ENCODE data around the gene NUP85.
"Not testable (repeated sequence)": the region's sequence is repeated elsewhere in the genome, so short reads cannot be mapped to it uniquely, and the experiment has no call there.

The NUP85 gene

GRCh38 chr17:75205037-75205792 lies at the start of gene NUP85:
NUP85 (plus strand) TSS chr17:75205679; CDS start chr17:75205762, 83 bp downstream.
- H3K9ac ChIP-seq (ENCODE audit: low read length), result peak within 1 kb of the TSS; percentile 99
- DNase-seq (ENCODE audit: low read depth), result peak; percentile 97
- no peaks in the 10 kb centered on the region for H3K9me3 ChIP-seq (ENCODE audit: control insufficient read depth, low read length)
- H3K4me3 ChIP-seq (ENCODE audit: low read length), result peak within 1 kb of the TSS; percentile 99
- no peaks in the 10 kb centered on the region for H3K27me3 ChIP-seq (replicated peaks; ENCODE audit: control insufficient read depth, insufficient read depth, low read length)
- peaks cover 18% of the 10 kb centered on the region for H3K36me3 ChIP-seq (ENCODE audit: control insufficient read depth, insufficient read depth, low read length, severe bottlenecking)
- H3K4me1 ChIP-seq (ENCODE audit: control insufficient read depth, insufficient read depth, low read length), result peaks cover 15% of the 10 kb centered on the region

- not testable (repeated sequence) for H3K9me3 ChIP-seq (ENCODE audit: control insufficient read depth, low read length); H3K27me3 ChIP-seq (replicated peaks; ENCODE audit: control insufficient read depth, insufficient read depth, low read length); DNase-seq (ENCODE audit: low read depth); H3K4me1 ChIP-seq (ENCODE audit: control insufficient read depth, insufficient read depth, low read length); H3K9ac ChIP-seq (ENCODE audit: low read length); H3K36me3 ChIP-seq (ENCODE audit: control insufficient read depth, insufficient read depth, low read length, severe bottlenecking); H3K4me3 ChIP-seq (ENCODE audit: low read length)
These were observed 47.0 kb upstream of the NUP85 start for GRCh38 chr17:75158480-75158879.

GRCh38 chr17:75159196-75160031 lies 46.1 kb upstream of the NUP85 start:
- Histone ChIP-seq H3K4me1 (ENCODE audit: control insufficient read depth, insufficient read depth, low read length) (no peaks in the 10 kb centered on the region), H3K9ac (ENCODE audit: low read length) (no peak overlapping the region), H3K4me3 (ENCODE audit: low read length) (no peak overlapping the region), H3K27me3 (replicated peaks; ENCODE audit: control insufficient read depth, insufficient read depth, low read length) (no peaks in the 10 kb centered on the region), H3K9me3 (ENCODE audit: control insufficient read depth, low read length) (no peaks in the 10 kb centered on the region), H3K36me3 (ENCODE audit: control insufficient read depth, insufficient read depth, low read length, severe bottlenecking) (peaks cover 6% of the 10 kb centered on the region)
- peak; percentile 30 for DNase-seq (ENCODE audit: low read depth)

- Histone ChIP-seq H3K9ac (ENCODE audit: low read length) (no peak overlapping the region), H3K36me3 (ENCODE audit: control insufficient read depth, insufficient read depth, low read length, severe bottlenecking) (peaks cover 9% of the 10 kb centered on the region), H3K4me3 (ENCODE audit: low read length) (no peak overlapping the region), H3K9me3 (ENCODE audit: control insufficient read depth, low read length) (no peaks in the 10 kb centered on the region), H3K27me3 (replicated peaks; ENCODE audit: control insufficient read depth, insufficient read depth, low read length) (no peaks in the 10 kb centered on the region), H3K4me1 (ENCODE audit: control insufficient read depth, insufficient read depth, low read length) (no peaks in the 10 kb centered on the region)
- DNase-seq (ENCODE audit: low read depth), result no peak
These were observed 45.3 kb upstream of the NUP85 start for GRCh38 chr17:75160211-75160610.

- Histone ChIP-seq H3K27me3 (replicated peaks; ENCODE audit: control insufficient read depth, insufficient read depth, low read length) (no peaks in the 10 kb centered on the region), H3K4me1 (ENCODE audit: control insufficient read depth, insufficient read depth, low read length) (no peaks in the 10 kb centered on the region), H3K9me3 (ENCODE audit: control insufficient read depth, low read length) (no peaks in the 10 kb centered on the region), H3K36me3 (ENCODE audit: control insufficient read depth, insufficient read depth, low read length, severe bottlenecking) (peaks cover 28% of the 10 kb centered on the region), H3K9ac (ENCODE audit: low read length) (no peak overlapping the region), H3K4me3 (ENCODE audit: low read length) (no peak overlapping the region)
- no peak for DNase-seq (ENCODE audit: low read depth)
These were observed 42.4 kb upstream of the NUP85 start for GRCh38 chr17:75163074-75163473.

- H3K4me3 ChIP-seq (ENCODE audit: low read length); H3K9ac ChIP-seq (ENCODE audit: low read length); DNase-seq (ENCODE audit: low read depth); H3K27me3 ChIP-seq (replicated peaks; ENCODE audit: control insufficient read depth, insufficient read depth, low read length); H3K9me3 ChIP-seq (ENCODE audit: control insufficient read depth, low read length); H3K4me1 ChIP-seq (ENCODE audit: control insufficient read depth, insufficient read depth, low read length): not testable (repeated sequence)
- peaks cover 37% of the 10 kb centered on the region for H3K36me3 ChIP-seq (ENCODE audit: control insufficient read depth, insufficient read depth, low read length, severe bottlenecking)
These were observed 40.9 kb upstream of the NUP85 start for GRCh38 chr17:75164606-75165005.

GRCh38 chr17:75168998-75169397 lies 36.5 kb upstream of the NUP85 start:
- Histone ChIP-seq H3K9me3 (ENCODE audit: control insufficient read depth, low read length) (no peaks in the 10 kb centered on the region), H3K4me3 (ENCODE audit: low read length) (no peak overlapping the region), H3K4me1 (ENCODE audit: control insufficient read depth, insufficient read depth, low read length) (no peaks in the 10 kb centered on the region), H3K27me3 (replicated peaks; ENCODE audit: control insufficient read depth, insufficient read depth, low read length) (no peaks in the 10 kb centered on the region), H3K9ac (ENCODE audit: low read length) (no peak overlapping the region), H3K36me3 (ENCODE audit: control insufficient read depth, insufficient read depth, low read length, severe bottlenecking) (peaks cover 48% of the 10 kb centered on the region)
- DNase-seq (ENCODE audit: low read depth), result no peak

GRCh38 chr17:75173526-75173925 lies 32.0 kb upstream of the NUP85 start:
- Histone ChIP-seq H3K27me3 (replicated peaks; ENCODE audit: control insufficient read depth, insufficient read depth, low read length) (no peaks in the 10 kb centered on the region), H3K4me3 (ENCODE audit: low read length) (no peak overlapping the region), H3K4me1 (ENCODE audit: control insufficient read depth, insufficient read depth, low read length) (no peaks in the 10 kb centered on the region), H3K36me3 (ENCODE audit: control insufficient read depth, insufficient read depth, low read length, severe bottlenecking) (peaks cover 52% of the 10 kb centered on the region), H3K9ac (ENCODE audit: low read length) (peak overlapping the region; percentile 19), H3K9me3 (ENCODE audit: control insufficient read depth, low read length) (no peaks in the 10 kb centered on the region)
- no peak for DNase-seq (ENCODE audit: low read depth)

- DNase-seq (ENCODE audit: low read depth), result no peak
- Histone ChIP-seq H3K36me3 (ENCODE audit: control insufficient read depth, insufficient read depth, low read length, severe bottlenecking) (peaks cover 60% of the 10 kb centered on the region), H3K9ac (ENCODE audit: low read length) (no peak overlapping the region), H3K4me1 (ENCODE audit: control insufficient read depth, insufficient read depth, low read length) (no peaks in the 10 kb centered on the region), H3K4me3 (ENCODE audit: low read length) (no peak overlapping the region), H3K27me3 (replicated peaks; ENCODE audit: control insufficient read depth, insufficient read depth, low read length) (no peaks in the 10 kb centered on the region), H3K9me3 (ENCODE audit: control insufficient read depth, low read length) (no peaks in the 10 kb centered on the region)
These were observed 30.5 kb upstream of the NUP85 start for GRCh38 chr17:75174996-75175395.

- Histone ChIP-seq H3K9ac (ENCODE audit: low read length) (no peak overlapping the region), H3K4me1 (ENCODE audit: control insufficient read depth, insufficient read depth, low read length) (peaks cover 8% of the 10 kb centered on the region), H3K4me3 (ENCODE audit: low read length) (no peak overlapping the region), H3K9me3 (ENCODE audit: control insufficient read depth, low read length) (no peaks in the 10 kb centered on the region), H3K36me3 (ENCODE audit: control insufficient read depth, insufficient read depth, low read length, severe bottlenecking) (peaks cover 62% of the 10 kb centered on the region), H3K27me3 (replicated peaks; ENCODE audit: control insufficient read depth, insufficient read depth, low read length) (no peaks in the 10 kb centered on the region)
- no peak for DNase-seq (ENCODE audit: low read depth)
These were observed 28.9 kb upstream of the NUP85 start for GRCh38 chr17:75176625-75177024.

- H3K27me3 ChIP-seq (replicated peaks; ENCODE audit: control insufficient read depth, insufficient read depth, low read length), result no peaks in the 10 kb centered on the region
- H3K4me3 ChIP-seq (ENCODE audit: low read length), result no peak overlapping the region
- H3K36me3 ChIP-seq (ENCODE audit: control insufficient read depth, insufficient read depth, low read length, severe bottlenecking), result peaks cover 52% of the 10 kb centered on the region
- no peaks in the 10 kb centered on the region for H3K9me3 ChIP-seq (ENCODE audit: control insufficient read depth, low read length)
- no peak for DNase-seq (ENCODE audit: low read depth)
- peaks cover 10% of the 10 kb centered on the region for H3K4me1 ChIP-seq (ENCODE audit: control insufficient read depth, insufficient read depth, low read length)
- H3K9ac ChIP-seq (ENCODE audit: low read length), result no peak overlapping the region
These were observed 27.0 kb upstream of the NUP85 start for GRCh38 chr17:75178453-75178852.
